ENCODE results near the gene GLI3. TPM values are rescaled to one million over a fixed set of nuclear protein-coding genes. Genes with fewer than 3 reads are reported as not detected.

The GLI3 gene
- total RNA-seq, 1 donor from 2014 or later, result 9.0 TPM

- H3K36me3 Mint-ChIP-seq (ENCODE audit: insufficient read depth), result no peaks in the 10 kb centered on the region
- peaks cover 69% of the 10 kb centered on the region for H3K27me3 Mint-ChIP-seq
- no peaks in the 10 kb centered on the region for H3K4me1 Mint-ChIP-seq (ENCODE audit: low read depth)
- DNase-seq (ENCODE audit: low spot score, unreplicated experiment), result no peak
- TF ChIP-seq, protein P1, sequence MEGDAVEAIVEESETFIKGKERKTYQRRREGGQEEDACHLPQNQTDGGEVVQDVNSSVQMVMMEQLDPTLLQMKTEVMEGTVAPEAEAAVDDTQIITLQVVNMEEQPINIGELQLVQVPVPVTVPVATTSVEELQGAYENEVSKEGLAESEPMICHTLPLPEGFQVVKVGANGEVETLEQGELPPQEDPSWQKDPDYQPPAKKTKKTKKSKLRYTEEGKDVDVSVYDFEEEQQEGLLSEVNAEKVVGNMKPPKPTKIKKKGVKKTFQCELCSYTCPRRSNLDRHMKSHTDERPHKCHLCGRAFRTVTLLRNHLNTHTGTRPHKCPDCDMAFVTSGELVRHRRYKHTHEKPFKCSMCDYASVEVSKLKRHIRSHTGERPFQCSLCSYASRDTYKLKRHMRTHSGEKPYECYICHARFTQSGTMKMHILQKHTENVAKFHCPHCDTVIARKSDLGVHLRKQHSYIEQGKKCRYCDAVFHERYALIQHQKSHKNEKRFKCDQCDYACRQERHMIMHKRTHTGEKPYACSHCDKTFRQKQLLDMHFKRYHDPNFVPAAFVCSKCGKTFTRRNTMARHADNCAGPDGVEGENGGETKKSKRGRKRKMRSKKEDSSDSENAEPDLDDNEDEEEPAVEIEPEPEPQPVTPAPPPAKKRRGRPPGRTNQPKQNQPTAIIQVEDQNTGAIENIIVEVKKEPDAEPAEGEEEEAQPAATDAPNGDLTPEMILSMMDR (IDR thresholded peaks at IDR 0.05; ENCODE audit: unreplicated experiment), result no peak
- no peak overlapping the region for H3K27ac Mint-ChIP-seq
- no peak overlapping the region for H3K4me3 Mint-ChIP-seq (ENCODE audit: low read depth)
- H3K9me3 Mint-ChIP-seq (ENCODE audit: low read depth), result peaks cover 3% of the 10 kb centered on the region
Observed at GRCh38 chr7:42125321-42125720, 111.7 kb downstream of the GLI3 start.

DNA sequence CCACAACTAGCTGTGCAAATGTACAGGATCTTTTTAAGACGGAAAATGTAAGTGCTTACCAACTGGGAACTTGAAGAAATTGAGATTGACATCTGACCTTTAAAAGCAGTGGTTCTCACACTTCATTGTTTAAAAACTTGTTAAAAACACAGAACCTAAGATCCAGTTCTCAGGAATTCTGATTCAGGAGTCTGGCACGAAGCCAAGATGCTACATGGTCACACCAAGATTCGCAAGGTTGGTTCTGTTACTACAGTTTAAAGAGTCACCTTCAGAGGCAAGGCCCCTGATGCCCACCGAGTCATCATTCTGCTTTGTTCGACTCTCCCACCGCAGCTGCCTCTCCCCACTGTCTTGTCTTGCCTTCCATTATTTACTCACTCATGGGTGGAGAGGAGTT, 113.3 kb downstream of the GLI3 start:
- TF ChIP-seq, protein P1 (IDR thresholded peaks at IDR 0.05; ENCODE audit: unreplicated experiment), result no peak
- Mint-ChIP-seq H3K4me3 (ENCODE audit: low read depth) (no peak overlapping the region), H3K27ac (no peak overlapping the region), H3K36me3 (ENCODE audit: insufficient read depth) (no peaks in the 10 kb centered on the region), H3K4me1 (ENCODE audit: low read depth) (no peaks in the 10 kb centered on the region), H3K9me3 (ENCODE audit: low read depth) (no peaks in the 10 kb centered on the region), H3K27me3 (peaks cover 81% of the 10 kb centered on the region)
- DNase-seq (ENCODE audit: low spot score, unreplicated experiment), result no peak

GRCh38 chr7:42120191-42120590, 116.8 kb downstream of the GLI3 start:
- no peaks in the 10 kb centered on the region for H3K4me1 Mint-ChIP-seq (ENCODE audit: low read depth)
- peaks cover 92% of the 10 kb centered on the region for H3K27me3 Mint-ChIP-seq
- H3K36me3 Mint-ChIP-seq (ENCODE audit: insufficient read depth), result no peaks in the 10 kb centered on the region
- H3K27ac Mint-ChIP-seq, result no peak overlapping the region
- TF ChIP-seq, protein P1 (IDR thresholded peaks at IDR 0.05; ENCODE audit: unreplicated experiment), result no peak
- no peak for DNase-seq (ENCODE audit: low spot score, unreplicated experiment)
- H3K4me3 Mint-ChIP-seq (ENCODE audit: low read depth), result no peak overlapping the region
- H3K9me3 Mint-ChIP-seq (ENCODE audit: low read depth), result no peaks in the 10 kb centered on the region

DNA sequence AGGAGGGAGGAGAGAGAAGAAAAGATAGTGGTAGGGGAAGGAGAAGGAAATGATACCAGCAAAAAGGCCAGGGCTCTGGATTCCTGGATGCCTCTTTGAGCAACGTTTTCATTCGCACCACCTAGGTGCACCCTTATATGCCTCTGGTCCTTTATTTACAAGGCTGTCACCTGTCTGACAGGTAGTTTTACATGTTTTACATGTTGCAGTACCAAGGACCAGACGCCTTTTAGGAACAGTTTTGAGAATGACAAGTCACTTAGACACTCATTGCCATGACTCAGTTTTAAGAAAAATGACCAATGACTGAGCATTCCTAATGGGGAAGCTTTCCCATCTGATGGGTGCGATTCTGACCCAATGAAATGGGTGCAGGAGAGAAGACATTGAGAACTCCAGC, 119.8 kb downstream of the GLI3 start:
- Mint-ChIP-seq H3K27ac (no peak overlapping the region), H3K9me3 (ENCODE audit: low read depth) (no peaks in the 10 kb centered on the region), H3K4me1 (ENCODE audit: low read depth) (no peaks in the 10 kb centered on the region), H3K36me3 (ENCODE audit: insufficient read depth) (no peaks in the 10 kb centered on the region), H3K27me3 (peaks cover 90% of the 10 kb centered on the region), H3K4me3 (ENCODE audit: low read depth) (no peak overlapping the region)
- no peak for DNase-seq (ENCODE audit: low spot score, unreplicated experiment)
- TF ChIP-seq, protein P1 (IDR thresholded peaks at IDR 0.05; ENCODE audit: unreplicated experiment), result no peak

DNA sequence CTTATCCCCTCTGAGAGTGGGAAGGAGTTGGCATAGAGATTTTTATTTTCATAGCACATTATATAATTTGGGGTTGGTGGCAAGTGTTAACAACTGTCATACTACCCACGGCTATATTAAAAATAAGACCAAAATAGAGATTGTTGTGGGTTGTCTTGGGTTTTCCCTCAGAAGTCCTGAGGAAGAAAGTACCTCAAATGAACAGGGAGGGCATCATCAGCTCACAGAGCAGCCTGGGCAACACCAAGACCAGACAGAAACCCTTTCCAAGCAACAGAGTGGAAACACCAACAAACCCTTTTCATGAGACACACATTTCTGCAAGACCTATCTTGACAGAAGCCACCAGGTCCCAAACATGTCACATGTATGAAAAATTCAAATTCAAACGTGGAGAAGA, 121.2 kb downstream of the GLI3 start:
- H3K9me3 Mint-ChIP-seq (ENCODE audit: low read depth), result no peaks in the 10 kb centered on the region
- TF ChIP-seq, protein P1 (IDR thresholded peaks at IDR 0.05; ENCODE audit: unreplicated experiment), result no peak
- H3K4me1 Mint-ChIP-seq (ENCODE audit: low read depth), result no peaks in the 10 kb centered on the region
- no peak overlapping the region for H3K4me3 Mint-ChIP-seq (ENCODE audit: low read depth)
- no peaks in the 10 kb centered on the region for H3K36me3 Mint-ChIP-seq (ENCODE audit: insufficient read depth)
- H3K27ac Mint-ChIP-seq, result no peak overlapping the region
- peaks cover 92% of the 10 kb centered on the region for H3K27me3 Mint-ChIP-seq
- DNase-seq (ENCODE audit: low spot score, unreplicated experiment), result no peak
